B cell (primary cell): Measurements from ENCODE around the gene CD79A. TPM values are rescaled to one million over a fixed set of nuclear protein-coding genes. Genes with fewer than 3 reads are reported as not detected.

Experiments
- ATAC-seq: fragments of 200-7000 bp; cut with Tn5 transposase; one replicate; pipeline ENCODE4 v1.10.0; 2021; ENCODE audit warnings: low read depth, mild to moderate bottlenecking, moderate number of reproducible peaks, moderate library complexity
- CTCF ChIA-PET: fragments of 350-600 bp; sonication (Branson Sonifier 250); formaldehyde crosslinking; loops from one replicate; lab custom pipeline; 2021; ENCODE audit warnings: antibody characterized with exemption, inconsistent platforms; lab: Charles Lee
- POLR2A ChIA-PET: fragments of 350-600 bp; sonication (Branson Sonifier 250); formaldehyde crosslinking; loops from one replicate; lab custom pipeline; 2021; ENCODE audit warnings: antibody characterized with exemption; lab: Charles Lee
- DNase-seq: peaks from one replicate; pipeline ENCODE4 v3.0.0; 2013
- H2AFZ ChIP-seq: 2 replicates; pipeline ENCODE4 v1.6.1; 2012; ENCODE audit warnings: mild to moderate bottlenecking, low read depth, low read length; ENCODE audit not compliant: insufficient read depth, poor library complexity, severe bottlenecking
- H3K27ac ChIP-seq, 2 donors: 1 replicate in 1 of 2; 2 replicates in 1 of 2; pipeline ENCODE4 v1.5.1; 2012 to 2013; ENCODE audit warnings: low read length in 2 of 2, mild to moderate bottlenecking in 2 of 2, moderate library complexity in 1 of 2
- H3K27me3 ChIP-seq, 4 experiments: fragments of 200-600 bp in 1 of 4; sonication (generic) in 1 of 4; replicated peaks in 1 of 4; 1 replicate in 2 of 4; 2 replicates in 2 of 4; pipeline versions ENCODE4 v1.6.1 to v1.7.0; 2013 to 2016; ENCODE audit warnings: low read length in 3 of 4, mild to moderate bottlenecking in 2 of 4, mixed read lengths in 1 of 4, moderate library complexity in 1 of 4; ENCODE audit not compliant: insufficient read depth in 4 of 4, control insufficient read depth in 3 of 4; ENCODE audit errors: control extremely low read depth in 1 of 4
- H3K36me3 ChIP-seq, 2 experiments: replicated peaks in 1 of 2; 1 replicate in 1 of 2; 2 replicates in 1 of 2; pipeline versions ENCODE4 v1.6.1 to v1.7.1; 2013; ENCODE audit warnings: low read length in 1 of 2; ENCODE audit not compliant: insufficient read depth in 2 of 2, control insufficient read depth in 1 of 2; ENCODE audit errors: control extremely low read depth in 1 of 2, extremely low read depth in 1 of 2
- H3K4me1 ChIP-seq, 2 donors: fragments of 200-600 bp in 1 of 2; sonication (generic) in 1 of 2; 1 replicate in 1 of 2; 2 replicates in 1 of 2; pipeline versions ENCODE4 v1.5.1 to v1.6.1; 2013 to 2017; ENCODE audit warnings: low read length in 2 of 2; ENCODE audit not compliant: control insufficient read depth in 2 of 2, insufficient read depth in 2 of 2
- H3K4me2 ChIP-seq: replicated peaks from 2 replicates; pipeline ENCODE3; 2012; ENCODE audit warnings: mild to moderate bottlenecking, low read depth, low read length; ENCODE audit not compliant: poor library complexity, severe bottlenecking
- H3K4me3 ChIP-seq, 5 experiments: fragments of 200-600 bp in 1 of 5; sonication (generic) in 1 of 5; 1 replicate in 3 of 5; 2 replicates in 2 of 5; pipeline versions ENCODE4 v1.5.1 to v1.7.0; 2011 to 2016; ENCODE audit warnings: low read length in 4 of 5, mild to moderate bottlenecking in 4 of 5, low read depth in 2 of 5, control low read depth in 1 of 5, moderate library complexity in 1 of 5; ENCODE audit not compliant: insufficient read depth in 1 of 5; ENCODE audit errors: control extremely low read depth in 1 of 5, extremely low read depth in 1 of 5
- H3K79me2 ChIP-seq: fragments of 200-600 bp; sonication (generic); one replicate; pipeline ENCODE4 v1.6.0; 2016; ENCODE audit warnings: low read length; ENCODE audit not compliant: control insufficient read depth, insufficient read depth
- H3K9ac ChIP-seq: fragments of 200-600 bp; sonication (generic); 2 replicates; pipeline ENCODE4 v1.6.1; 2017; ENCODE audit warnings: mild to moderate bottlenecking, low read length, moderate library complexity
- H3K9me3 ChIP-seq, 3 donors: one replicate each; pipeline versions ENCODE4 v1.6.1 to v1.7.1; 2013; ENCODE audit warnings: low read length in 2 of 3; ENCODE audit not compliant: control insufficient read depth in 2 of 3, insufficient read depth in 1 of 3; ENCODE audit errors: control extremely low read depth in 1 of 3
- H4K20me1 ChIP-seq: 2 replicates; pipeline ENCODE4 v1.6.0; 2012; ENCODE audit warnings: mild to moderate bottlenecking, low read length; ENCODE audit not compliant: insufficient read depth, control insufficient read depth, poor library complexity, severe bottlenecking
- H3K27ac Mint-ChIP-seq: one replicate; pipeline ENCODE4 v1.8.0; 2021; ENCODE audit warnings: mixed read lengths
- H3K27me3 Mint-ChIP-seq: one replicate; pipeline ENCODE4 v1.8.0; 2021; ENCODE audit warnings: mixed read lengths
- H3K4me1 Mint-ChIP-seq: one replicate; pipeline ENCODE4 v1.8.0; 2021; ENCODE audit warnings: mixed read lengths
- H3K4me3 Mint-ChIP-seq: one replicate; pipeline ENCODE4 v1.8.0; 2021; ENCODE audit warnings: mixed read lengths
- H3K9me3 Mint-ChIP-seq: one replicate; pipeline ENCODE4 v1.8.0; 2022; ENCODE audit warnings: mixed read lengths; ENCODE audit not compliant: insufficient read depth
- EZH2 ChIP-seq: IDR thresholded peaks from 2 replicates; pipeline ENCODE4 v1.6.1; 2012; ENCODE audit warnings: borderline replicate concordance, low read depth, mild to moderate bottlenecking, moderate library complexity, low read length; ENCODE audit not compliant: insufficient read depth, poor library complexity, severe bottlenecking
- WGBS: methylation state at CpG from one replicate; pipeline ENCODE4 v1.1.5; 2013; ENCODE audit warnings: missing lambda C conversion rate; ENCODE audit not compliant: insufficient coverage; 5-methylcytosine and 5-hydroxymethylcytosine counted together
- intact Hi-C: fragments of 100-400 bp; cut with micrococcal nuclease; formaldehyde crosslinking; loops from one replicate; pipeline ENCODE4 v1.10.0; 2022
- polyA plus RNA-seq: library from polyadenylated mRNA; depleted of rRNA; stranded (reverse); fragments of >200 nt; gene quantifications from 2 replicates; pipeline ENCODE4 v1.2.3, GENCODE V29; 2012
- total RNA-seq, 2 donors: library from RNA; stranded (reverse); fragments of 120-200 nt in 1 of 2; gene quantifications; 1 replicate in 1 of 2; 2 replicates in 1 of 2; pipeline versions ENCODE4 v1.2.3 to v1.2.4, GENCODE V29; 2013 to 2022
- TF ChIP-seq, protein P1 (sequence below): fragments of 200-600 bp; IDR thresholded peaks from one replicate; pipeline ENCODE4 v1.8.0; 2022; ENCODE audit warnings: antibody characterized with exemption, mild to moderate bottlenecking

Gene CD79A
- total and polyA plus RNA-seq, 2 donors (not counting 1 experiment from before 2014, with no cell fraction given) = 1,280 to 1,471 TPM

DNA sequence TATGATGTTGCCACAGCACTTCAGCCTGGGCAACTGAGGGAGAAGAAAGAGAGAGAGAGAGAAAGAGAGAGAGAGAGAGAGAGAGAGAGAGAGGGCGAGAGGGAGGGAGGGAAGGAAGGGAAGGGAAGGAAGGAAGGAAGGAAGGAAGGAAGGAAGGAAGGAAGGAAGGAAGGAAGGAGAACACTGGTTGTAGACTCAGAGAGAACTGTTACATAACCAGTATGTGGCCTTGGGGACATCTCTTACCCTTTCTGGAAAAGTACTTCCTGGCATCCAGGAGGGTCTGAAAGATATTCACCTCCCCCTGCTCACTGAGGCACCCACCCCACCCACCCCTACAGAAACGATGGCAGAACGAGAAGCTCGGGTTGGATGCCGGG, 3.2 kb downstream of the CD79A start:
- no CpG with 5 or more reads among the region's 5 CpGs for WGBS
- no peak for ATAC-seq
- peaks cover 57 to 75% of the 10 kb centered on the region in 2 donors for H3K4me1 ChIP-seq
- peak overlapping the region in 3 of 5 experiments; percentile 15 to 97 (median 94) for H3K4me3 ChIP-seq
- intact Hi-C loops = loop anchor here (5.0 kb wide), 1 partner anchor 197 kb away; the partner anchor contains the start of gene ZNF574
- no peaks in the 10 kb centered on the region for H3K27me3 Mint-ChIP-seq
- H3K4me1 Mint-ChIP-seq = peaks cover 73% of the 10 kb centered on the region
- TF ChIP-seq EZH2 = no peak
- TF ChIP-seq, protein P1, sequence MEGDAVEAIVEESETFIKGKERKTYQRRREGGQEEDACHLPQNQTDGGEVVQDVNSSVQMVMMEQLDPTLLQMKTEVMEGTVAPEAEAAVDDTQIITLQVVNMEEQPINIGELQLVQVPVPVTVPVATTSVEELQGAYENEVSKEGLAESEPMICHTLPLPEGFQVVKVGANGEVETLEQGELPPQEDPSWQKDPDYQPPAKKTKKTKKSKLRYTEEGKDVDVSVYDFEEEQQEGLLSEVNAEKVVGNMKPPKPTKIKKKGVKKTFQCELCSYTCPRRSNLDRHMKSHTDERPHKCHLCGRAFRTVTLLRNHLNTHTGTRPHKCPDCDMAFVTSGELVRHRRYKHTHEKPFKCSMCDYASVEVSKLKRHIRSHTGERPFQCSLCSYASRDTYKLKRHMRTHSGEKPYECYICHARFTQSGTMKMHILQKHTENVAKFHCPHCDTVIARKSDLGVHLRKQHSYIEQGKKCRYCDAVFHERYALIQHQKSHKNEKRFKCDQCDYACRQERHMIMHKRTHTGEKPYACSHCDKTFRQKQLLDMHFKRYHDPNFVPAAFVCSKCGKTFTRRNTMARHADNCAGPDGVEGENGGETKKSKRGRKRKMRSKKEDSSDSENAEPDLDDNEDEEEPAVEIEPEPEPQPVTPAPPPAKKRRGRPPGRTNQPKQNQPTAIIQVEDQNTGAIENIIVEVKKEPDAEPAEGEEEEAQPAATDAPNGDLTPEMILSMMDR = no peak
- ChIA-PET CTCF (interaction anchor here (1.2 to 2.8 kb wide), 3 partner anchors 9 to 70 kb away, joined by 3 to 8 read pairs (median 5); no protein-coding TSS in a partner anchor), POLR2A (no interaction called here)
- H3K4me3 Mint-ChIP-seq = peak overlapping the region; percentile 97
- H3K27ac ChIP-seq = peak overlapping the region in 1 of 2 donors; percentile 96
- peaks cover 78% of the 10 kb centered on the region for H3K79me2 ChIP-seq
- H3K9me3 ChIP-seq = no peaks in the 10 kb centered on the region
- H3K36me3 ChIP-seq = peaks cover 0 to 40% of the 10 kb centered on the region in 2 experiments
- no peak overlapping the region for H2AFZ ChIP-seq
- H3K27me3 ChIP-seq = no peaks in the 10 kb centered on the region
- H3K9me3 Mint-ChIP-seq = no peaks in the 10 kb centered on the region
- peak overlapping the region; percentile 99 for H3K27ac Mint-ChIP-seq
- no peak for DNase-seq
- H3K4me2 ChIP-seq = peak overlapping the region; percentile 84
- H3K9ac ChIP-seq = peak overlapping the region; percentile 92
- H4K20me1 ChIP-seq = peaks cover 68% of the 10 kb centered on the region
